Astrocyte of the spinal cord (primary cell): ENCODE results near the gene ITFG2.
A peak's percentile ranks its signal among the peaks of the same experiment; 100 is the strongest.

ENCODE experiments used
- DNase-seq: peaks from one replicate; pipeline ENCODE4 v3.0.0; 2011; ENCODE audit warnings: low read depth, low spot score
- H3K4me3 ChIP-seq: 2 replicates; pipeline ENCODE4 v1.5.1; 2011; ENCODE audit warnings: low read depth, mild to moderate bottlenecking, low read length, moderate library complexity
- in situ Hi-C: cut with HindIII; loops from 2 replicates; pipeline ENCODE4 v1.10.0; 2017; ENCODE audit warnings: low sequenced_read_pairs
- TF ChIP-seq, protein P1 (sequence below): IDR thresholded peaks from 2 replicates; pipeline ENCODE4 v1.5.1; 2012; ENCODE audit warnings: low read depth, mild to moderate bottlenecking, low read length, inconsistent platforms

ITFG2 gene

DNA sequence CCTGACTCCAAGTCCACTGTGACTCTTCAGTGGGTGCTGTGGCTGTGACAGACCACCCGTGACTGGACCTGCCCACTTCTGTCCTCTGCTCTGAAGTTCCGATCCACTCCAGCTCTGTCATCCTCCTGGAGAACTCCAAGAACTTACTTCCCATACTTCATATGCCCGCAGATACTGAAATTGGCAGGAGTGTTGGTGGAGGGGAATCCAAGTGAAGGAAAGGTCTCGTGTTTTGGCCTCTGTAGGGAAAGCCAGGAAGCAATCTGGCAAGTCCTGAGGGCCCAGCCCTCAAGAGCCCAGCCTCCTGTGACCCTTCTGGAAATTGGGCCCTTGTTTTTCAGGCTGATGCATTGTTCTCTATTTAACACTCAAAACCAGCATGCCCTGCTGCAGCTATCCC is 40.1 kb upstream of the ITFG2 start:
- in situ Hi-C loops, result no loop called here
- H3K4me3 ChIP-seq, result no peak overlapping the region
- TF ChIP-seq, protein P1, sequence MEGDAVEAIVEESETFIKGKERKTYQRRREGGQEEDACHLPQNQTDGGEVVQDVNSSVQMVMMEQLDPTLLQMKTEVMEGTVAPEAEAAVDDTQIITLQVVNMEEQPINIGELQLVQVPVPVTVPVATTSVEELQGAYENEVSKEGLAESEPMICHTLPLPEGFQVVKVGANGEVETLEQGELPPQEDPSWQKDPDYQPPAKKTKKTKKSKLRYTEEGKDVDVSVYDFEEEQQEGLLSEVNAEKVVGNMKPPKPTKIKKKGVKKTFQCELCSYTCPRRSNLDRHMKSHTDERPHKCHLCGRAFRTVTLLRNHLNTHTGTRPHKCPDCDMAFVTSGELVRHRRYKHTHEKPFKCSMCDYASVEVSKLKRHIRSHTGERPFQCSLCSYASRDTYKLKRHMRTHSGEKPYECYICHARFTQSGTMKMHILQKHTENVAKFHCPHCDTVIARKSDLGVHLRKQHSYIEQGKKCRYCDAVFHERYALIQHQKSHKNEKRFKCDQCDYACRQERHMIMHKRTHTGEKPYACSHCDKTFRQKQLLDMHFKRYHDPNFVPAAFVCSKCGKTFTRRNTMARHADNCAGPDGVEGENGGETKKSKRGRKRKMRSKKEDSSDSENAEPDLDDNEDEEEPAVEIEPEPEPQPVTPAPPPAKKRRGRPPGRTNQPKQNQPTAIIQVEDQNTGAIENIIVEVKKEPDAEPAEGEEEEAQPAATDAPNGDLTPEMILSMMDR, result no peak
- DNase-seq, result no peak

DNA sequence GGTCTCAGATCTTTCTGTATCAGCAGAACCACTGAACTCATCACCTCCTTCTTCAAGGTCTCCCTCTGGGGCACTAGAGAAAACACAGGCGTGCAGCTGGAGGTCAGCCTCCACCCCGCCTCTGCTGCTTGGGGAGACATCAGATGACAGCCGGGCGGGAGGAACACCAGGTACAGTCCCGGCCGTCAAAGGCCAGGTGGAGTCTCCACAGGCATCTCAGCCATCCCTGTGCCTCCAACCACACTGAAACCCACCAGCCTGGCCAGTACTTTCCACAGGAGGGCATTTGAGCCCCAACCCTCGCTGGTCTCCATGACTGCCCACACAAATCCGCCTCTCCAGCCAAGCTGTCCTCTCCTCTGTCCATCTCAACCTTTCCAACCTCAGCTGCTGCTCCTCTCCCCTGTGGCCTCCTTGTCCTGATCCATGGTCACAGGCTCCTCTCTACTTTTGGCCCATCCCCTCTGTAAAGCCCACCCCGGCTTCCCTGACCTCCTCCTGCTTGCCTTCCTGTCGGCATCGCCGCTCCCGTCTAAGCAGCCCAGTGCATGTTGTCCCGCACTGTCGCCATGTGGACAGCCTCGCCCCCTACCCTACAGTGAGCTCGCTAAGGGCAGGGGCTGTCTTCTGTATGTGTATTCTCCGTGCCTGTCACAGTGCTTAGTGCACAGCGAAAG is 39.1 kb upstream of the ITFG2 start:
- H3K4me3 ChIP-seq, result no peak overlapping the region
- DNase-seq, result no peak
- in situ Hi-C loops, result no loop called here
- TF ChIP-seq, protein P1, result no peak

DNA sequence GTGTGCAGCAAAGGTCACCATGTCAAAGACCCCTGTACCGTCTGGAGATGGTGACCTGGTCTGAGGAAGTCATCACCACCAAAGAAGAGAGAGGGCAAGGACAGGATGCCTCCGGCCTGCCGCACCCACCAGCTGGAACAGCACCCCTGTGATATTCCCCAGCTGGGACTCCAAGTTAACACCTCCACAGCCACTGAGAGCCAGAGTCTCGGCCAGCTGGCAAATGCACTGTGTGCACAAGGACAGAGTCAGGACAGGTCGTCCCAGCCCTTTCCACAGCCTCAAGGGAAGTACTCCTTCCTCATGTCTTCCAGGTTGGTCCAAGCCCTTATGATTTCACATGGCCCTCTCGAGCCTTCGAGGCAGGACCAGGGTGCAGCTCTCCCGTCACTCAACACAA is 37.0 kb upstream of the ITFG2 start:
- no peak overlapping the region for H3K4me3 ChIP-seq
- no peak for DNase-seq
- in situ Hi-C loops, result no loop called here
- TF ChIP-seq, protein P1, result no peak

DNA sequence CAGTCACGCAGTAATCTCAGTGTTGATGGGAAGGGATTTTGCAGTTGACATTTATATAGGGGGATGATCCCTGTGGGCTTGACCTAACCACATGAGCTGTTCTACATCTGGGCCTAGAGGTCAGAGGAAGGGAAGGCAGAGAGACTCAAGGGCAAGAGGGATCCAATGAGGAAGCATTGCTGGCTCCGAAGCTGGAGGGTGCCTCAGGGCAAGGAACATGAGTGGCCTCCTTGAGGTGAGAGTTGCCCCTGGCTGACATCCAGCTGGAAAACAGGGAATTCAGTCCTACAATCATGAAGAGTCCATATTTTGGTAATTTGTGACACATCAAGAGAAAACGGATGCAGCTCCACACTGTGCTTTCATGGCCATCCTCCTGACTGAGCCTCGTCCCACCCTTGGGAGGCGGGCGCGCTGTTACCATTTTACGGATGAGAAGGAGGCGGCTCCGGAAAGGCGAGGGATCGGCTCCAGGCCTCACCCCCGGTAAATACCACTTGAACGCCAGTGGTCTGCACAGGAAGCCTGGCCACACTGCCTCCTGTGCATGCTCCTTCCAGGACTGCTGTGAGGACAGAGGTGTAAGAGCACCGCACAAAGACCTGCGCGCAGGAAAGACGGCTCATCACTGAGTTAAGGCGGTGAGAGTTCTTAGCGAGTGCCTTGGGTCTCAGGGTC is 36.2 kb upstream of the ITFG2 start:
- no peak for DNase-seq
- TF ChIP-seq, protein P1, result no peak
- no peak overlapping the region for H3K4me3 ChIP-seq
- in situ Hi-C loops, result no loop called here

DNA sequence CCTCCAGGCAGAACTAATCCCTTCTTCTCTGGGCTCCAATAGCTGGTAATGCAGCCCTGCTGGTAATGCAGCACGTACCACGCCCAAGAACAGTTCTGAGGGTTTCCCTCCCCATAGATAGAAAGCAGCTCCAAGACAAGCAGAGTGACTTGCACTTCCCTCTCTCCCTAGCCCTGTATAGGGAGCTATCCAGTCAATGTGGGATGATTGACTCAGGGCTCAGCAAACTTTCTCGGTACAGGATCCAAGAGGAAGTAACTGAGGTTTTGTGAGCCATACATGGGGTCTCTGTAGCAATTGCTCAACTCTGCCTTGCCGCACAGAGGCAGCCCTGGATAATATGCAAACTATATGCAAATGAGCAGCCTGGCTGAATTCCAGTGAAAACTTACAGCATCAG is 33.2 kb upstream of the ITFG2 start:
- in situ Hi-C loops, result no loop called here
- TF ChIP-seq, protein P1, result no peak
- no peak for DNase-seq
- H3K4me3 ChIP-seq, result no peak overlapping the region

DNA sequence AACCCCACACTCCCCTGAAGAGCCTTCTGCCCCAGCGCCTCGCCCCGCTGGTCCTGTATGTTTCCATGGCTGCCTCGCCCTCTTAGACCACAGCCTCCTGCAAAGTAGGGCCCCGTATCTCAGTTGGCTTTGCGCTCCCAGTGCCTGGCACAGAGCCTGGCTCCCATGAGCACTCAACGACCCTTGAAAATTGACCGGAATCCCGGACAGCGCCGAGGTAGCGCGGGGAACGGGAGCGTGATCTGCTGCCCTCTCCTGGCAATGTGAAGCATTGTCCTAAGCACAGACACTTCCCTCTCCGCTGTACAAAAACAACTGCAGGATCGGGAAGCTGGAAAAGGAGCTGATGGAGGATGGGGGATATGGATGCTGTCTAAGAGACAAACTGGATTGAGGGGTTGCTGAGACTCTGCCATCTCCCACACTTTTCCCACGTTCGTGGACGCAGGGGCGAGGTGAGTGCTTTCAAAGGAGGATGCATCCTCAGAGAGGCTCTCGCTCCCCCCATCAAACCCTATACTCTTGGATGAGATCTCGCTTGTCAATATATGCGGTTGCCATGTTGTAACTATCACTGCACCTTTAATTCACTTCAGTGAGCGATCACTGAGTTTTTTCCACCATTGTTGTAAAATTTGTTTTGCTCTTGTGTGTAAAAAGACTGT is 28.4 kb upstream of the ITFG2 start:
- no peak overlapping the region for H3K4me3 ChIP-seq
- in situ Hi-C loops, result no loop called here
- peak; percentile 37 for DNase-seq
- TF ChIP-seq, protein P1, result peak; percentile 92
